ENCODE results near the gene CDC42BPG. TPM values are rescaled to one million over a fixed set of nuclear protein-coding genes. Genes with fewer than 3 reads are reported as not detected.
A peak's percentile ranks its signal among the peaks of the same experiment; 100 is the strongest.

Gene CDC42BPG
- polyA plus RNA-seq, 1 donor from 2014 or later: not detected

DNA sequence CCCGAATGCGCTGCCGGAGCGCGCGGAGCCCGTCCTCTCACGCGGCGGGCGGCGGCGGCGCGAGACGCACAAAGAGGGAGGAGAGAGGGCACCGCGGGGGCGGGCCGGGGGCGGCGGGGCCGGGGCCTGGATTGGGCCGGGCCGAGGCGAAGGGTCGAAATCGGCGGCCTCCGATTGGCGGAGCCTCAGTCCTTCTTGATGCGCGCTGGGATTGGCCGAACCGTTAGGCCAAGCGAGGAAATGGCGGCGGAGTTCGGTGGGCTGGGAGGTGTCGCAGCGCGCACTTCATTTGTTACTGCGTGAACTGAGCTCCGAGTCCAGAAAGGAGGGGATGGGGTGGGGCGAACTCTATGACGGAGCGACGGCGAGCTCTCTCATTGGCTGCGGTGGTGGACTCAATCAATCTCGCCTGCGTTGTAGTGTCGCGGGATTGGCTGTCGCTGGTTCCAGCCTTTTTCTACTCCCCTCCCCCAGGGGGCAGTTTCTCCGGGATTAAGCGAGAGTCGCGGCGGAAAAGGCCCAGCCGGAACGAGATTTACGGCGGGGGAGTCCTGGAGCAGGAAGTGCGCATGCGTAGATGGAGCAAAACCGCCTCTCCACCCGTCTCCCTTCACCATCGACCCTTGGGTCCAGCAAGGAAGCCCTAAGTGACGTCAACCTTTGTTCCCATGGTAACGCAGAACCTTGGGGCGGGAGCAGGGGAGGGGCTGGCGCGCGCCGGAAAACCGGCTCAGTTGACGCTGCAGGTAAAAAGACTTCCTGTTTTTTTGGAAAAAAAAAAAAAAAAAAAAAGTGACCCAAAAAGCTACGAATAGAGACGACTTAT lies 65.8 kb downstream of the CDC42BPG start, which contains the start of gene SF1:
TSS of gene SF1 (minus strand) at position 70 of the 826 bp plus-strand sequence. CDS start 150 bp downstream, outside the sequence.
- H3K9me3 ChIP-seq (ENCODE audit: low read length): no peaks in the 10 kb centered on the region
- peaks cover 41% of the 10 kb centered on the region for H3K79me2 ChIP-seq (replicated peaks; ENCODE audit: insufficient read depth, low read length)
- H3F3A ChIP-seq (ENCODE audit: insufficient read depth, low read length, poor library complexity, severe bottlenecking): peaks cover 7% of the 10 kb centered on the region
- H3K4me3 ChIP-seq (ENCODE audit: low read length): peak within 1 kb of the TSS; percentile 80
- H3K9ac ChIP-seq (ENCODE audit: low read length): peak within 1 kb of the TSS; percentile 97
- H3K36me3 ChIP-seq (ENCODE audit: insufficient read depth, low read length): peaks cover 13% of the 10 kb centered on the region
- H3K9me2 ChIP-seq (ENCODE audit: insufficient read depth, low read length): no peaks in the 10 kb centered on the region
- TF ChIP-seq SMC3 (conservative IDR thresholded peaks at IDR 0.05; ENCODE audit: poor library complexity) (no peak), POLR2AphosphoS5 (IDR thresholded peaks at IDR 0.05) (peak; percentile 94), TAF1 (IDR thresholded peaks at IDR 0.05; ENCODE audit: low read depth) (peak; percentile 74), EZH2 (IDR thresholded peaks at IDR 0.05; ENCODE audit: borderline replicate concordance, insufficient read depth, low read length, poor library complexity, severe bottlenecking) (no peak), MXI1 (conservative IDR thresholded peaks at IDR 0.05; ENCODE audit: poor library complexity, severe bottlenecking) (no peak), RAD21 (conservative IDR thresholded peaks at IDR 0.05) (no peak), EP300 (conservative IDR thresholded peaks at IDR 0.05; ENCODE audit: poor library complexity, severe bottlenecking) (peak; percentile 68)
- TF ChIP-seq, protein P1, sequence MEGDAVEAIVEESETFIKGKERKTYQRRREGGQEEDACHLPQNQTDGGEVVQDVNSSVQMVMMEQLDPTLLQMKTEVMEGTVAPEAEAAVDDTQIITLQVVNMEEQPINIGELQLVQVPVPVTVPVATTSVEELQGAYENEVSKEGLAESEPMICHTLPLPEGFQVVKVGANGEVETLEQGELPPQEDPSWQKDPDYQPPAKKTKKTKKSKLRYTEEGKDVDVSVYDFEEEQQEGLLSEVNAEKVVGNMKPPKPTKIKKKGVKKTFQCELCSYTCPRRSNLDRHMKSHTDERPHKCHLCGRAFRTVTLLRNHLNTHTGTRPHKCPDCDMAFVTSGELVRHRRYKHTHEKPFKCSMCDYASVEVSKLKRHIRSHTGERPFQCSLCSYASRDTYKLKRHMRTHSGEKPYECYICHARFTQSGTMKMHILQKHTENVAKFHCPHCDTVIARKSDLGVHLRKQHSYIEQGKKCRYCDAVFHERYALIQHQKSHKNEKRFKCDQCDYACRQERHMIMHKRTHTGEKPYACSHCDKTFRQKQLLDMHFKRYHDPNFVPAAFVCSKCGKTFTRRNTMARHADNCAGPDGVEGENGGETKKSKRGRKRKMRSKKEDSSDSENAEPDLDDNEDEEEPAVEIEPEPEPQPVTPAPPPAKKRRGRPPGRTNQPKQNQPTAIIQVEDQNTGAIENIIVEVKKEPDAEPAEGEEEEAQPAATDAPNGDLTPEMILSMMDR (IDR thresholded peaks at IDR 0.05; ENCODE audit: poor library complexity, severe bottlenecking): peak; percentile 65
- TF ChIP-seq, protein P2, sequence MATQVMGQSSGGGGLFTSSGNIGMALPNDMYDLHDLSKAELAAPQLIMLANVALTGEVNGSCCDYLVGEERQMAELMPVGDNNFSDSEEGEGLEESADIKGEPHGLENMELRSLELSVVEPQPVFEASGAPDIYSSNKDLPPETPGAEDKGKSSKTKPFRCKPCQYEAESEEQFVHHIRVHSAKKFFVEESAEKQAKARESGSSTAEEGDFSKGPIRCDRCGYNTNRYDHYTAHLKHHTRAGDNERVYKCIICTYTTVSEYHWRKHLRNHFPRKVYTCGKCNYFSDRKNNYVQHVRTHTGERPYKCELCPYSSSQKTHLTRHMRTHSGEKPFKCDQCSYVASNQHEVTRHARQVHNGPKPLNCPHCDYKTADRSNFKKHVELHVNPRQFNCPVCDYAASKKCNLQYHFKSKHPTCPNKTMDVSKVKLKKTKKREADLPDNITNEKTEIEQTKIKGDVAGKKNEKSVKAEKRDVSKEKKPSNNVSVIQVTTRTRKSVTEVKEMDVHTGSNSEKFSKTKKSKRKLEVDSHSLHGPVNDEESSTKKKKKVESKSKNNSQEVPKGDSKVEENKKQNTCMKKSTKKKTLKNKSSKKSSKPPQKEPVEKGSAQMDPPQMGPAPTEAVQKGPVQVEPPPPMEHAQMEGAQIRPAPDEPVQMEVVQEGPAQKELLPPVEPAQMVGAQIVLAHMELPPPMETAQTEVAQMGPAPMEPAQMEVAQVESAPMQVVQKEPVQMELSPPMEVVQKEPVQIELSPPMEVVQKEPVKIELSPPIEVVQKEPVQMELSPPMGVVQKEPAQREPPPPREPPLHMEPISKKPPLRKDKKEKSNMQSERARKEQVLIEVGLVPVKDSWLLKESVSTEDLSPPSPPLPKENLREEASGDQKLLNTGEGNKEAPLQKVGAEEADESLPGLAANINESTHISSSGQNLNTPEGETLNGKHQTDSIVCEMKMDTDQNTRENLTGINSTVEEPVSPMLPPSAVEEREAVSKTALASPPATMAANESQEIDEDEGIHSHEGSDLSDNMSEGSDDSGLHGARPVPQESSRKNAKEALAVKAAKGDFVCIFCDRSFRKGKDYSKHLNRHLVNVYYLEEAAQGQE (IDR thresholded peaks at IDR 0.05; ENCODE audit: borderline replicate concordance): peak; percentile 73
- peak within 1 kb of the TSS; percentile 96 for H3K27ac ChIP-seq (ENCODE audit: low read length)
- no peak within 1 kb of the TSS for H2AFZ ChIP-seq (ENCODE audit: low read depth, low read length)
- peak within 1 kb of the TSS; percentile 91 for H3K4me2 ChIP-seq (ENCODE audit: low read length)
- H3K27me3 ChIP-seq (ENCODE audit: insufficient read depth, low read depth, low read length): no peaks in the 10 kb centered on the region
- peaks cover 28% of the 10 kb centered on the region for H4K20me1 ChIP-seq (ENCODE audit: insufficient read depth)

DNA sequence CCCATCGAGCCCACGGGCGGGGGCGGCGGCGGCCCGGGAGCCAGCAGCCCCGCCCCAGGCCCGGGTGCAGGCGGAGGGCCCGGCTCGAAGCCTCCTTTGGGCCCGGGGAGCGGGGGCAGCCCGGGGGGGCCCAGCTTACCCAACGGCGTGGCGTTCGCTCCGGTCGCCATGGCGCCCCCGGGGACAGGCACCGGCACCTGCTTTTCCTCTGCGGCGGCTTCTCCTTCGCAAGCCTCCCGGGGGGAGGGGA lies 66.3 kb downstream of the CDC42BPG start:
- H3K36me3 ChIP-seq (ENCODE audit: insufficient read depth, low read length): peaks cover 14% of the 10 kb centered on the region
- H3F3A ChIP-seq (ENCODE audit: insufficient read depth, low read length, poor library complexity, severe bottlenecking): peaks cover 7% of the 10 kb centered on the region
- H3K79me2 ChIP-seq (replicated peaks; ENCODE audit: insufficient read depth, low read length): peaks cover 46% of the 10 kb centered on the region
- peak overlapping the region; percentile 72 for H3K4me3 ChIP-seq (ENCODE audit: low read length)
- H3K9ac ChIP-seq (ENCODE audit: low read length): peak overlapping the region; percentile 97
- no peaks in the 10 kb centered on the region for H3K27me3 ChIP-seq (ENCODE audit: insufficient read depth, low read depth, low read length)
- H3K9me3 ChIP-seq (ENCODE audit: low read length): no peaks in the 10 kb centered on the region
- TF ChIP-seq, protein P2 (IDR thresholded peaks at IDR 0.05; ENCODE audit: borderline replicate concordance): no peak
- TF ChIP-seq RAD21 (conservative IDR thresholded peaks at IDR 0.05) (no peak), EP300 (conservative IDR thresholded peaks at IDR 0.05; ENCODE audit: poor library complexity, severe bottlenecking) (no peak), MXI1 (conservative IDR thresholded peaks at IDR 0.05; ENCODE audit: poor library complexity, severe bottlenecking) (peak; percentile 52), SMC3 (conservative IDR thresholded peaks at IDR 0.05; ENCODE audit: poor library complexity) (peak; percentile 15)
- H3K27ac ChIP-seq (ENCODE audit: low read length): peak overlapping the region; percentile 96
- peaks cover 30% of the 10 kb centered on the region for H4K20me1 ChIP-seq (ENCODE audit: insufficient read depth)
- no peaks in the 10 kb centered on the region for H3K9me2 ChIP-seq (ENCODE audit: insufficient read depth, low read length)
- no peak overlapping the region for H3K4me2 ChIP-seq (ENCODE audit: low read length)
- H2AFZ ChIP-seq (ENCODE audit: low read depth, low read length): no peak overlapping the region
